ENCODE results near the gene PARD3B.

- TF ChIP-seq, protein P1, sequence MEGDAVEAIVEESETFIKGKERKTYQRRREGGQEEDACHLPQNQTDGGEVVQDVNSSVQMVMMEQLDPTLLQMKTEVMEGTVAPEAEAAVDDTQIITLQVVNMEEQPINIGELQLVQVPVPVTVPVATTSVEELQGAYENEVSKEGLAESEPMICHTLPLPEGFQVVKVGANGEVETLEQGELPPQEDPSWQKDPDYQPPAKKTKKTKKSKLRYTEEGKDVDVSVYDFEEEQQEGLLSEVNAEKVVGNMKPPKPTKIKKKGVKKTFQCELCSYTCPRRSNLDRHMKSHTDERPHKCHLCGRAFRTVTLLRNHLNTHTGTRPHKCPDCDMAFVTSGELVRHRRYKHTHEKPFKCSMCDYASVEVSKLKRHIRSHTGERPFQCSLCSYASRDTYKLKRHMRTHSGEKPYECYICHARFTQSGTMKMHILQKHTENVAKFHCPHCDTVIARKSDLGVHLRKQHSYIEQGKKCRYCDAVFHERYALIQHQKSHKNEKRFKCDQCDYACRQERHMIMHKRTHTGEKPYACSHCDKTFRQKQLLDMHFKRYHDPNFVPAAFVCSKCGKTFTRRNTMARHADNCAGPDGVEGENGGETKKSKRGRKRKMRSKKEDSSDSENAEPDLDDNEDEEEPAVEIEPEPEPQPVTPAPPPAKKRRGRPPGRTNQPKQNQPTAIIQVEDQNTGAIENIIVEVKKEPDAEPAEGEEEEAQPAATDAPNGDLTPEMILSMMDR (conservative IDR thresholded peaks at IDR 0.05; ENCODE audit: low read depth, low read length): no peak
- no peak for TF ChIP-seq EZH2 (IDR thresholded peaks at IDR 0.05; ENCODE audit: borderline replicate concordance, low read depth, low read length, poor library complexity, severe bottlenecking)
Observed at GRCh38 chr2:204891739-204892138, 346.5 kb downstream of the PARD3B start.

Measured in A673 (cell line).